ENCODE results near the gene BTBD6. TPM values are rescaled to one million over a fixed set of nuclear protein-coding genes. Genes with fewer than 3 reads are reported as not detected.

BTBD6 gene
- total and polyA plus RNA-seq, 2 of the 8 experiments (the other 6 are each of a cell fraction or from before 2014, with no cell fraction given): 10.1 to 10.2 TPM

GRCh38 chr14:105273062-105273461, 24.7 kb downstream of the BTBD6 start:
- Histone ChIP-seq H2AK5ac (ENCODE audit: low read depth, low read length) (no peak overlapping the region), H2BK12ac (ENCODE audit: low read depth, low read length) (no peak overlapping the region), H3K4me1 (replicated peaks in 1 of 4; ENCODE audit: control insufficient read depth in 3 of 4, insufficient read depth in 4 of 4, low read length in 3 of 4) (no peaks in the 10 kb centered on the region), H3K27me3 (replicated peaks in 1 of 4; ENCODE audit: control insufficient read depth in 3 of 4, extremely low read depth in 1 of 4, insufficient read depth in 3 of 4, low read length in 3 of 4) (no peaks in the 10 kb centered on the region), H3K27ac (ENCODE audit: low read depth, low read length) (no peak overlapping the region), H3K4ac (replicated peaks; ENCODE audit: insufficient read length, low read depth, low read length) (no peak overlapping the region), H3K4me2 (ENCODE audit: insufficient read depth in 1 of 2, low read depth in 2 of 2, low read length in 2 of 2) (no peak overlapping the region), H3K23ac (ENCODE audit: insufficient read length) (no peak overlapping the region), H2BK20ac (ENCODE audit: low read length) (no peak overlapping the region), H3K23me2 (ENCODE audit: low read depth, low read length) (no peaks in the 10 kb centered on the region), H2BK15ac (ENCODE audit: low read length) (no peak overlapping the region), H4K8ac (ENCODE audit: extremely low read depth, insufficient read depth, low read length) (no peak overlapping the region), H2BK5ac (ENCODE audit: low read depth, low read length) (no peak overlapping the region), H3K9ac (replicated peaks in 1 of 4; ENCODE audit: extremely low read depth in 1 of 4, low read depth in 3 of 4, low read length in 3 of 4) (no peak overlapping the region), H4K20me1 (replicated peaks in 1 of 2; ENCODE audit: control insufficient read depth in 1 of 2, insufficient read depth in 2 of 2, low read length in 2 of 2) (peaks cover 2 to 8% of the 10 kb centered on the region in 2 experiments), H3K79me1 (ENCODE audit: low read depth, low read length) (peaks cover 2% of the 10 kb centered on the region; the same call in 1 of the 2 replicates), H3K56ac (replicated peaks; ENCODE audit: insufficient read length, low read depth, low read length) (no peak overlapping the region), H3K4me3 (ENCODE audit: extremely low read depth in 1 of 4, insufficient read depth in 2 of 4, low read depth in 3 of 4, low read length in 4 of 4) (no peak overlapping the region), H3K79me2 (ENCODE audit: control insufficient read depth in 1 of 2, insufficient read depth in 2 of 2, low read length in 2 of 2) (peaks cover 0 to 2% of the 10 kb centered on the region in 2 experiments; a peak in 1 of 4 replicates), H4K91ac (replicated peaks; ENCODE audit: insufficient read length, low read length) (no peak overlapping the region), H2BK120ac (replicated peaks; ENCODE audit: low read depth, low read length) (no peak overlapping the region), H4K5ac (ENCODE audit: insufficient read length, low read depth, low read length) (no peak overlapping the region), H2AFZ (ENCODE audit: low read length) (no peak overlapping the region), H3K36me3 (ENCODE audit: control insufficient read depth in 2 of 4, insufficient read depth in 4 of 4, low read length in 3 of 4) (no peaks in the 10 kb centered on the region; a peak in 1 of 8 replicates), H3K18ac (ENCODE audit: extremely low read depth, low read length) (no peak overlapping the region), H3K9me3 (ENCODE audit: insufficient read depth in 2 of 2, low read depth in 1 of 2, low read length in 1 of 2) (no peaks in the 10 kb centered on the region), H3K14ac (ENCODE audit: insufficient read length) (no peak overlapping the region)
- DNase-seq (ENCODE audit: low read depth in 1 of 2, low spot score in 2 of 2): no peak
- no peak for FAIRE-seq
- WGBS, 2 experiments (ENCODE audit: extremely low coverage in 1 of 2, insufficient coverage in 1 of 2, insufficient read length in 1 of 2, insufficient replicate concordance in 2 of 2, low coverage in 1 of 2, low lambda C conversion rate in 2 of 2, missing lambda C conversion rate in 1 of 2): 82% methylated on average over 12 of the region's 12 CpGs; no CpG with 5 or more reads in 1 of the 2 experiments
- CTCF ChIA-PET (ENCODE audit: partially characterized antibody): interaction anchor here (0.8 to 1.2 kb wide), 6 partner anchors 10 to 59 kb away, joined by 3 to 4 read pairs (median 3); no protein-coding TSS in a partner anchor
- POLR2A ChIA-PET (ENCODE audit: partially characterized antibody): no interaction called here
- TF ChIP-seq CREB1 (IDR thresholded peaks at IDR 0.05): no peak
- no peak for TF ChIP-seq CHD1 (IDR thresholded peaks at IDR 0.05; ENCODE audit: low read depth, low read length)
- no peak for TF ChIP-seq HDAC6 (IDR thresholded peaks at IDR 0.05; ENCODE audit: low read depth, low read length)
- TF ChIP-seq ATF3 (IDR thresholded peaks at IDR 0.05; ENCODE audit: insufficient read depth, low read depth, low read length): no peak
- no peak for TF ChIP-seq POU5F1 (IDR thresholded peaks at IDR 0.05; ENCODE audit: low read depth, low read length)
- no peak for TF ChIP-seq CHD2 (IDR thresholded peaks at IDR 0.05; ENCODE audit: low read length)
- TF ChIP-seq SP2 (IDR thresholded peaks at IDR 0.05; ENCODE audit: low read length): no peak
- TF ChIP-seq ZNF274 (IDR thresholded peaks at IDR 0.05; ENCODE audit: borderline replicate concordance, extremely low read depth, low read length): no peak
- TF ChIP-seq EZH2 (IDR thresholded peaks at IDR 0.05; ENCODE audit: low read depth, low read length, severe bottlenecking): no peak
- TF ChIP-seq TCF12 (IDR thresholded peaks at IDR 0.05; ENCODE audit: low read depth, low read length): no peak
- no peak for TF ChIP-seq EGR1 (IDR thresholded peaks at IDR 0.05; ENCODE audit: borderline replicate concordance, low read depth, low read length)
- no peak for TF ChIP-seq RXRA (IDR thresholded peaks at IDR 0.05; ENCODE audit: insufficient read depth, low read depth, low read length)
- no peak for TF ChIP-seq SAP30 (IDR thresholded peaks at IDR 0.05; ENCODE audit: insufficient read depth, insufficient replicate concordance, low read length)
- TF ChIP-seq POLR2A (IDR thresholded peaks at IDR 0.05; ENCODE audit: control extremely low read depth in 1 of 2, low read depth in 2 of 2, low read length in 2 of 2): no peak
- TF ChIP-seq CEBPB (IDR thresholded peaks at IDR 0.05; ENCODE audit: low read depth, low read length): no peak

Data from H1 (cell line).